GM21381 (cell line): ENCODE results near the gene FZD1.
A peak's percentile ranks its signal among the peaks of the same experiment; 100 is the strongest.

Experiments used
- ATAC-seq: cut with Tn5 transposase; IDR thresholded peaks from one replicate; pipeline ENCODE4 v1.9.1; 2021; ENCODE audit warnings: mild to moderate bottlenecking, moderate library complexity; ENCODE audit not compliant: unreplicated experiment

The FZD1 gene

GRCh38 chr7:91264924-91265681, 870 bp downstream of the FZD1 start:
- ATAC-seq, result peak; percentile 33

GRCh38 chr7:91265693-91266066, 1.4 kb downstream of the FZD1 start:
- ATAC-seq, result no peak

- ATAC-seq, result no peak
Observed at GRCh38 chr7:91266067-91266688, 1.9 kb downstream of the FZD1 start.

- no peak for ATAC-seq
Observed at GRCh38 chr7:91266689-91267090, 2.5 kb downstream of the FZD1 start.

- ATAC-seq, result no peak
Observed at GRCh38 chr7:91267171-91267955, 3.1 kb downstream of the FZD1 start.

- no peak for ATAC-seq
Observed at GRCh38 chr7:91270372-91270771, 6.1 kb downstream of the FZD1 start.

GRCh38 chr7:91276909-91277308, 12.7 kb downstream of the FZD1 start:
- peak; percentile 92 for ATAC-seq

- ATAC-seq, result no peak
Observed at GRCh38 chr7:91280185-91280584, 16.0 kb downstream of the FZD1 start.

GRCh38 chr7:91280604-91281003, 16.4 kb downstream of the FZD1 start:
- ATAC-seq, result no peak

- no peak for ATAC-seq
Observed at GRCh38 chr7:91285696-91286355, 21.6 kb downstream of the FZD1 start.

- no peak for ATAC-seq
Observed at GRCh38 chr7:91286432-91286831, 22.2 kb downstream of the FZD1 start.

GRCh38 chr7:91287371-91288084, 23.3 kb downstream of the FZD1 start:
- ATAC-seq, result no peak

GRCh38 chr7:91288208-91288824, 24.1 kb downstream of the FZD1 start:
- ATAC-seq, result no peak

GRCh38 chr7:91289633-91290254, 25.5 kb downstream of the FZD1 start:
- ATAC-seq, result no peak

- no peak for ATAC-seq
Observed at GRCh38 chr7:91291302-91291701, 27.1 kb downstream of the FZD1 start.

- no peak for ATAC-seq
Observed at GRCh38 chr7:91291902-91292301, 27.7 kb downstream of the FZD1 start.

GRCh38 chr7:91292506-91292905, 28.3 kb downstream of the FZD1 start:
- ATAC-seq, result no peak

- no peak for ATAC-seq
Observed at GRCh38 chr7:91293136-91293535, 28.9 kb downstream of the FZD1 start.

- no peak for ATAC-seq
Observed at GRCh38 chr7:91293840-91294239, 29.6 kb downstream of the FZD1 start.
